GM19240 (cell line): ENCODE data around the gene CEP112.

Experiments used
- DNase-seq: peaks from one replicate; pipeline ENCODE4 v3.0.0; 2011; ENCODE audit warnings: low spot score; ENCODE audit not compliant: insufficient read length

Gene CEP112

GRCh38 chr17:65936013-65936412 lies 255.9 kb downstream of the CEP112 start:
- no peak for DNase-seq

- no peak for DNase-seq
These were observed 258.6 kb downstream of the CEP112 start for GRCh38 chr17:65933290-65933689.

GRCh38 chr17:65931246-65932149 lies 260.4 kb downstream of the CEP112 start:
- DNase-seq, result no peak

GRCh38 chr17:65930140-65930730 lies 261.7 kb downstream of the CEP112 start:
- no peak for DNase-seq

- no peak for DNase-seq
These were observed 265.3 kb downstream of the CEP112 start for GRCh38 chr17:65926599-65926998.

- DNase-seq, result no peak
These were observed 266.2 kb downstream of the CEP112 start for GRCh38 chr17:65925606-65926307.

GRCh38 chr17:65920996-65921395 lies 270.9 kb downstream of the CEP112 start:
- no peak for DNase-seq

- DNase-seq, result no peak
These were observed 273.0 kb downstream of the CEP112 start for GRCh38 chr17:65918916-65919315.

GRCh38 chr17:65918500-65918899 lies 273.4 kb downstream of the CEP112 start:
- DNase-seq, result no peak

- DNase-seq, result no peak
These were observed 274.4 kb downstream of the CEP112 start for GRCh38 chr17:65917560-65917959.

- no peak for DNase-seq
These were observed 275.5 kb downstream of the CEP112 start for GRCh38 chr17:65916425-65916824.

GRCh38 chr17:65914784-65915342 lies 277.1 kb downstream of the CEP112 start:
- DNase-seq, result peak; percentile 24

- no peak for DNase-seq
These were observed 278.5 kb downstream of the CEP112 start for GRCh38 chr17:65913326-65913850.

GRCh38 chr17:65910836-65911235 lies 281.1 kb downstream of the CEP112 start:
- no peak for DNase-seq

- no peak for DNase-seq
These were observed 289.0 kb downstream of the CEP112 start for GRCh38 chr17:65902831-65903522.

GRCh38 chr17:65902155-65902554 lies 289.8 kb downstream of the CEP112 start:
- no peak for DNase-seq

- DNase-seq, result no peak
These were observed 290.5 kb downstream of the CEP112 start for GRCh38 chr17:65901394-65901793.

- DNase-seq, result no peak
These were observed 291.7 kb downstream of the CEP112 start for GRCh38 chr17:65900216-65900615.

GRCh38 chr17:65898651-65899050 lies 293.3 kb downstream of the CEP112 start:
- no peak for DNase-seq

GRCh38 chr17:65896889-65897288 lies 295.0 kb downstream of the CEP112 start:
- no peak for DNase-seq

GRCh38 chr17:65895969-65896368 lies 296.0 kb downstream of the CEP112 start:
- DNase-seq, result no peak
